MCF 10A (cell line): ENCODE measurements around the gene KCNG4. TPM values are rescaled to one million over a fixed set of nuclear protein-coding genes. Genes with fewer than 3 reads are reported as not detected.
A peak's percentile ranks its signal among the peaks of the same experiment; 100 is the strongest.

Source experiments
- BruUV-seq: library from RNA; stranded (reverse); fragments of 400-500 nt; replicated peaks from 2 replicates; lab custom pipeline; 2021; lab: Mats Ljungman, UMichigan
- CTCF ChIA-PET: fragments of 300-600 bp; sonication (Branson Sonifier 250); formaldehyde crosslinking; extraction: SDS; loops from one replicate; lab custom pipeline; 2021; ENCODE audit warnings: antibody characterized with exemption, inconsistent platforms; lab: Yijun Ruan, JAX
- POLR2A ChIA-PET: fragments of 300-600, 350-650 bp; sonication (Branson Sonifier 250); formaldehyde crosslinking; extraction: SDS; loops from one replicate; lab custom pipeline; 2020; ENCODE audit warnings: antibody characterized with exemption, inconsistent platforms; lab: Yijun Ruan, JAX
- DNase-seq: peaks from one replicate; pipeline ENCODE4 v3.0.0-alpha.2; 2018; ENCODE audit not compliant: unreplicated experiment
- H3K27ac Mint-ChIP-seq: one replicate; pipeline ENCODE4 v1.8.0; 2022; ENCODE audit warnings: mild to moderate bottlenecking, low read depth, mixed read lengths; ENCODE audit not compliant: unreplicated experiment
- H3K27me3 Mint-ChIP-seq: one replicate; pipeline ENCODE4 v1.8.0; 2022; ENCODE audit warnings: mixed read lengths; ENCODE audit not compliant: insufficient read depth, unreplicated experiment
- H3K36me3 Mint-ChIP-seq: one replicate; pipeline ENCODE4 v1.8.0; 2022; ENCODE audit warnings: mild to moderate bottlenecking, moderate library complexity, mixed read lengths; ENCODE audit not compliant: insufficient read depth, unreplicated experiment
- H3K4me1 Mint-ChIP-seq: one replicate; pipeline ENCODE4 v1.8.0; 2022; ENCODE audit warnings: mixed read lengths; ENCODE audit not compliant: insufficient read depth, unreplicated experiment
- H3K4me3 Mint-ChIP-seq: one replicate; pipeline ENCODE4 v1.8.0; 2022; ENCODE audit warnings: mild to moderate bottlenecking, moderate library complexity, mixed read lengths; ENCODE audit not compliant: unreplicated experiment
- H3K9me3 Mint-ChIP-seq: one replicate; pipeline ENCODE4 v1.8.0; 2022; ENCODE audit warnings: mixed read lengths; ENCODE audit not compliant: unreplicated experiment
- CTCF ChIP-seq: fragments of 200-600 bp; IDR thresholded peaks from one replicate; pipeline ENCODE4 v1.8.0; 2022; ENCODE audit warnings: antibody characterized with exemption, mild to moderate bottlenecking; ENCODE audit not compliant: unreplicated experiment
- intact Hi-C: fragments of 100-400 bp; cut with micrococcal nuclease; formaldehyde crosslinking; loops from 2 replicates; pipeline ENCODE4 v1.14.1; 2022
- total RNA-seq: library from RNA; stranded (reverse); gene quantifications from 2 replicates; pipeline ENCODE4 v1.2.3, GENCODE V29; 2022

The KCNG4 gene
- total RNA-seq, 1 experiment from 2014 or later, result not detected

GRCh38 chr16:84254062-84254461, 14.2 kb upstream of the KCNG4 start:
- intact Hi-C loops, result no loop called here
- CTCF ChIA-PET, result no interaction called here
- peaks cover 75% of the 10 kb centered on the region for H3K27me3 Mint-ChIP-seq
- no peaks in the 10 kb centered on the region for H3K9me3 Mint-ChIP-seq
- no peaks in the 10 kb centered on the region for H3K4me1 Mint-ChIP-seq
- no peak for DNase-seq
- POLR2A ChIA-PET, result interaction anchor here (1.1 kb wide), 1 partner anchor 9 kb away, joined by 3 read pairs; no protein-coding TSS in a partner anchor
- H3K36me3 Mint-ChIP-seq, result no peaks in the 10 kb centered on the region
- BruUV-seq, result no TSS peak
- no peak overlapping the region for H3K27ac Mint-ChIP-seq
- no peak for TF ChIP-seq CTCF
- no peak overlapping the region for H3K4me3 Mint-ChIP-seq

GRCh38 chr16:84253173-84253572, 13.4 kb upstream of the KCNG4 start:
- no peaks in the 10 kb centered on the region for H3K9me3 Mint-ChIP-seq
- intact Hi-C loops, result no loop called here
- H3K4me3 Mint-ChIP-seq, result no peak overlapping the region
- no TSS peak for BruUV-seq
- no peaks in the 10 kb centered on the region for H3K36me3 Mint-ChIP-seq
- H3K4me1 Mint-ChIP-seq, result no peaks in the 10 kb centered on the region
- POLR2A ChIA-PET, result no interaction called here
- TF ChIP-seq CTCF, result no peak
- DNase-seq, result no peak
- H3K27me3 Mint-ChIP-seq, result peaks cover 77% of the 10 kb centered on the region
- H3K27ac Mint-ChIP-seq, result no peak overlapping the region
- CTCF ChIA-PET, result interaction anchor here (0.6 kb wide), 1 partner anchor 23 kb away, joined by 3 read pairs; no protein-coding TSS in a partner anchor

- POLR2A ChIA-PET, result no interaction called here
- no peak overlapping the region for H3K4me3 Mint-ChIP-seq
- no peak overlapping the region for H3K27ac Mint-ChIP-seq
- no peak for DNase-seq
- H3K9me3 Mint-ChIP-seq, result no peaks in the 10 kb centered on the region
- CTCF ChIA-PET, result no interaction called here
- no TSS peak for BruUV-seq
- TF ChIP-seq CTCF, result no peak
- H3K4me1 Mint-ChIP-seq, result no peaks in the 10 kb centered on the region
- H3K27me3 Mint-ChIP-seq, result peaks cover 70% of the 10 kb centered on the region
- H3K36me3 Mint-ChIP-seq, result no peaks in the 10 kb centered on the region
- intact Hi-C loops, result no loop called here
Observed at GRCh38 chr16:84252184-84252583, 12.4 kb upstream of the KCNG4 start.

GRCh38 chr16:84247844-84248243, 8.0 kb upstream of the KCNG4 start:
- Mint-ChIP-seq H3K27ac (no peak overlapping the region), H3K36me3 (no peaks in the 10 kb centered on the region), H3K4me3 (no peak overlapping the region), H3K27me3 (peaks cover 45% of the 10 kb centered on the region), H3K9me3 (no peaks in the 10 kb centered on the region), H3K4me1 (no peaks in the 10 kb centered on the region)
- peak; percentile 27 for DNase-seq
- intact Hi-C loops, result no loop called here
- no peak for TF ChIP-seq CTCF
- ChIA-PET POLR2A (no interaction called here), CTCF (interaction anchor here (0.8 kb wide), 1 partner anchor 29 kb away, joined by 3 read pairs; no protein-coding TSS in a partner anchor)
- BruUV-seq, result no TSS peak
